AG04450 (cell line): ENCODE results near the gene WIPI1. TPM values are rescaled to one million over a fixed set of nuclear protein-coding genes. Genes with fewer than 3 reads are reported as not detected.
A peak's percentile ranks its signal among the peaks of the same experiment; 100 is the strongest.

ENCODE experiments used
- CTCF ChIA-PET: fragments of 300-600, 350-600 bp; formaldehyde crosslinking; extraction: SDS; loops from one replicate; lab custom pipeline; 2022; ENCODE audit warnings: antibody characterized with exemption, inconsistent platforms; lab: Charles Lee
- POLR2A ChIA-PET: fragments of 350-600 bp; formaldehyde crosslinking; extraction: SDS; loops from one replicate; lab custom pipeline; 2021; ENCODE audit warnings: antibody characterized with exemption, inconsistent platforms; lab: Yijun Ruan, JAX
- DNase-seq: peaks from one replicate; pipeline ENCODE4 v3.0.0-alpha.2; 2011; ENCODE audit warnings: low read depth, low spot score
- H3K27ac ChIP-seq: one replicate; pipeline ENCODE4 v1.5.1; 2012; ENCODE audit warnings: low read depth, low read length, control low read depth
- H3K27me3 ChIP-seq: one replicate; pipeline ENCODE4 v1.6.0; 2012; ENCODE audit warnings: low read length; ENCODE audit not compliant: control insufficient read depth, insufficient read depth
- H3K4me3 ChIP-seq: 2 replicates; pipeline ENCODE4 v1.5.1; 2011; ENCODE audit warnings: mild to moderate bottlenecking, low read depth, low read length, control low read depth
- H3K9me3 ChIP-seq: 2 replicates; pipeline ENCODE4 v1.5.1; 2012; ENCODE audit warnings: low read length; ENCODE audit not compliant: control insufficient read depth, insufficient read depth
- polyA minus RNA-seq: library from RNA; depleted of rRNA, polyadenylated mRNA; stranded (reverse); fragments of >200 nt; gene quantifications from 2 replicates; pipeline ENCODE4 v1.2.3, GENCODE V29; 2011; rRNA and poly(A)+ RNA removed
- polyA plus RNA-seq: library from polyadenylated mRNA; depleted of rRNA; stranded (reverse); fragments of >200 nt; gene quantifications from 2 replicates; pipeline ENCODE4 v1.2.3, GENCODE V29; 2011; rRNA removed
- TF ChIP-seq, protein P1 (sequence below): IDR thresholded peaks from 2 replicates; pipeline ENCODE4 v1.5.1; 2011; ENCODE audit warnings: low read depth, low read length, control low read depth, inconsistent platforms

WIPI1 gene, protein sequence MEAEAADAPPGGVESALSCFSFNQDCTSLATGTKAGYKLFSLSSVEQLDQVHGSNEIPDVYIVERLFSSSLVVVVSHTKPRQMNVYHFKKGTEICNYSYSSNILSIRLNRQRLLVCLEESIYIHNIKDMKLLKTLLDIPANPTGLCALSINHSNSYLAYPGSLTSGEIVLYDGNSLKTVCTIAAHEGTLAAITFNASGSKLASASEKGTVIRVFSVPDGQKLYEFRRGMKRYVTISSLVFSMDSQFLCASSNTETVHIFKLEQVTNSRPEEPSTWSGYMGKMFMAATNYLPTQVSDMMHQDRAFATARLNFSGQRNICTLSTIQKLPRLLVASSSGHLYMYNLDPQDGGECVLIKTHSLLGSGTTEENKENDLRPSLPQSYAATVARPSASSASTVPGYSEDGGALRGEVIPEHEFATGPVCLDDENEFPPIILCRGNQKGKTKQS
- polyA plus RNA-seq (121 and 125 TPM in 2 replicates), polyA minus RNA-seq (104 and 107 TPM in 2 replicates)

DNA sequence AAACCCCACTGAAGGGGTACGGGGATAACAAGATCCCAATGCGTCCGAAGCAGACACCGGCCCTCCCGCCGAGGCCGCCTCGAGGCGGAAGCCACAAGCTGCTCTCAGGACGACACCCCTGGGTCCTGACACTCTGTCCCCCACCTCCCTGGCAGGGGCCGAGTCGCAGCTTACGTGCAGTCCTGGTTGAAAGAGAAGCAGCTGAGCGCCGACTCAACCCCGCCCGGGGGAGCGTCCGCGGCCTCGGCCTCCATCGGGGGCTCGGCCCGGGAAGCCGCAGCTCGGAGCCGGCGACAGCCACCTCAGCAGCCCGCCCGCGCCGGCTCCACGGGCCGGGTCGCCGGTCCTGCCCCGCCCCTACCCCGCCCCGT is at the start of gene WIPI1:
TSS of gene WIPI1 (minus strand) at position 329 of the 371 bp plus-strand sequence. CDS start at position 254, 75 bp downstream.
- peaks cover 12% of the 10 kb centered on the region for H3K27me3 ChIP-seq
- POLR2A ChIA-PET: interaction anchor here (0.7 to 2.0 kb wide), 8 partner anchors 10 to 421 kb away, joined by 3 to 6 read pairs (median 4); partner anchors contain the start of genes AMZ2 and PRKAR1A
- DNase-seq: no peak
- peak within 1 kb of the TSS; percentile 88 for H3K4me3 ChIP-seq
- no peaks in the 10 kb centered on the region for H3K9me3 ChIP-seq
- TF ChIP-seq, protein P1, sequence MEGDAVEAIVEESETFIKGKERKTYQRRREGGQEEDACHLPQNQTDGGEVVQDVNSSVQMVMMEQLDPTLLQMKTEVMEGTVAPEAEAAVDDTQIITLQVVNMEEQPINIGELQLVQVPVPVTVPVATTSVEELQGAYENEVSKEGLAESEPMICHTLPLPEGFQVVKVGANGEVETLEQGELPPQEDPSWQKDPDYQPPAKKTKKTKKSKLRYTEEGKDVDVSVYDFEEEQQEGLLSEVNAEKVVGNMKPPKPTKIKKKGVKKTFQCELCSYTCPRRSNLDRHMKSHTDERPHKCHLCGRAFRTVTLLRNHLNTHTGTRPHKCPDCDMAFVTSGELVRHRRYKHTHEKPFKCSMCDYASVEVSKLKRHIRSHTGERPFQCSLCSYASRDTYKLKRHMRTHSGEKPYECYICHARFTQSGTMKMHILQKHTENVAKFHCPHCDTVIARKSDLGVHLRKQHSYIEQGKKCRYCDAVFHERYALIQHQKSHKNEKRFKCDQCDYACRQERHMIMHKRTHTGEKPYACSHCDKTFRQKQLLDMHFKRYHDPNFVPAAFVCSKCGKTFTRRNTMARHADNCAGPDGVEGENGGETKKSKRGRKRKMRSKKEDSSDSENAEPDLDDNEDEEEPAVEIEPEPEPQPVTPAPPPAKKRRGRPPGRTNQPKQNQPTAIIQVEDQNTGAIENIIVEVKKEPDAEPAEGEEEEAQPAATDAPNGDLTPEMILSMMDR: no peak
- H3K27ac ChIP-seq: peak within 1 kb of the TSS; percentile 98
- CTCF ChIA-PET: interaction anchor here (4.0 to 5.1 kb wide), 3 partner anchors 9 to 194 kb away, joined by 16 to 28 read pairs (median 22); no protein-coding TSS in a partner anchor

DNA sequence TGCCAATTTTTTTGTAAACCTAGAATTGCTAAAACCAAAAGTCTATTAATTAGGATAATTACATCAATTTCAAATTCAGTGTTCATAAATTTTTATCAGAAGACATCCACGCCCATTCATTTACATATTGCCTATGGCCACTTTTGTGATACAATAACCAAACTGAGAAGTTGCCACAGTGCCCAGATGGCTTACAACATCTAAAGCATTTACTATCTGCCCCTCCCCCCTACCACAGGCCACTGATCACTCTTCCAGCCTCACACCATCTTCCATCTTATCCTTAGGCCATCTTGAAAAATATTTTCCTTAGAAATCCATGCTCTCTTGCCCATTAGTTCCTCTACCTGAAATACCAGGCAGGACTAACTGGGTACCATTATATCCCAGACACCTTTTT is 48.7 kb upstream of the WIPI1 start:
- ChIA-PET CTCF (no interaction called here), POLR2A (no interaction called here)
- H3K4me3 ChIP-seq: no peak overlapping the region
- H3K9me3 ChIP-seq: no peaks in the 10 kb centered on the region
- H3K27ac ChIP-seq: no peak overlapping the region
- no peak for DNase-seq
- TF ChIP-seq, protein P1: no peak
- peaks cover 2% of the 10 kb centered on the region for H3K27me3 ChIP-seq

- no peak overlapping the region for H3K27ac ChIP-seq
Measured at GRCh38 chr17:68501074-68501473, 43.8 kb upstream of the WIPI1 start.

DNA sequence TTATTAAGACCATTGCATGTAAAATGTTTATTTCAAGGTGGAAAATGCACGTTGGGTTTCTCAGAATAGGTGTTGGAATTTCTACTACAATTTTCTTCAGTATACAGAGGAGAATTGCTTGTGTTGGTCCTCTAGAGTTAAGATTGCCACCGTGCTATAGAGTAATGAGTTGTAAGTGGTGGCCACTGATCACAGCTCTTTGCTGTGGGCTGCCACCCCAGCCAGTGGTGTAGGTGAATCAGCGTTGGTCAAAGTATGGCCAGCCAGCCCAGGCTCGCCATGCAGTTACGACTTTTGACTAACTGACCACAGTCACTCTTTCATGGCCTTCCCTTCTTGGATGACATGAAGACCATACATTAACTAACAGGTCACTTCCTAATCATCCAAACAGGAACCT is 42.3 kb upstream of the WIPI1 start:
- no peak overlapping the region for H3K27ac ChIP-seq
- H3K9me3 ChIP-seq: no peaks in the 10 kb centered on the region
- CTCF ChIA-PET: interaction anchor here (0.6 kb wide), 1 partner anchor 35 kb away, joined by 3 read pairs; no protein-coding TSS in a partner anchor
- peaks cover 2% of the 10 kb centered on the region for H3K27me3 ChIP-seq
- H3K4me3 ChIP-seq: no peak overlapping the region
- TF ChIP-seq, protein P1: no peak
- DNase-seq: no peak
- POLR2A ChIA-PET: no interaction called here

More at GRCh38 chr17:68501074-68501473, 43.8 kb upstream of the WIPI1 start:
- POLR2A ChIA-PET: no interaction called here
- no peaks in the 10 kb centered on the region for H3K9me3 ChIP-seq
- TF ChIP-seq, protein P1: no peak
- no peak for DNase-seq
- CTCF ChIA-PET: no interaction called here
- no peak overlapping the region for H3K4me3 ChIP-seq
- peaks cover 2% of the 10 kb centered on the region for H3K27me3 ChIP-seq
